PC-9 (cell line): Measurements from ENCODE around the gene LNX1. TPM values are rescaled to one million over a fixed set of nuclear protein-coding genes. Genes with fewer than 3 reads are reported as not detected.

Experiments used
- BruUV-seq: library from RNA; stranded (reverse); fragments of 400-500 nt; replicated peaks from 2 replicates; lab custom pipeline; 2021; lab: Mats Ljungman, UMichigan
- CTCF ChIA-PET: fragments of 300-600 bp; sonication (Branson Sonifier 250); formaldehyde crosslinking; loops from one replicate; lab custom pipeline; 2022; ENCODE audit warnings: antibody characterized with exemption; lab: Charles Lee
- POLR2A ChIA-PET: fragments of 300-600 bp; sonication (Branson Sonifier 250); formaldehyde crosslinking; loops from one replicate; lab custom pipeline; 2022; ENCODE audit warnings: antibody characterized with exemption; ENCODE audit not compliant: unreplicated experiment; lab: Charles Lee
- DNase-seq, 2 experiments: peaks; one replicate each; pipeline versions ENCODE4 v3.0.0 to v3.0.0-alpha.2; 2015 to 2022; ENCODE audit warnings: mixed read lengths in 1 of 2
- H2AFZ ChIP-seq: fragments of 200-600 bp; sonication (generic); 2 replicates; pipeline ENCODE4 v1.8.1; 2017; ENCODE audit warnings: antibody characterized with exemption
- H3F3A ChIP-seq: fragments of 200-600 bp; sonication (generic); 2 replicates; pipeline ENCODE4 v1.8.1; 2017; ENCODE audit warnings: antibody characterized with exemption, mild to moderate bottlenecking, low read depth; ENCODE audit not compliant: insufficient read depth
- H3K27ac ChIP-seq: fragments of 200-600 bp; sonication (generic); 2 replicates; pipeline ENCODE4 v1.6.1; 2016; ENCODE audit warnings: mixed run types
- H3K27me3 ChIP-seq: fragments of 200-600 bp; sonication (generic); 2 replicates; pipeline ENCODE4 v1.6.1; 2016; ENCODE audit warnings: low read depth, mixed run types; ENCODE audit not compliant: insufficient read depth
- H3K36me3 ChIP-seq: fragments of 200-600 bp; sonication (generic); 2 replicates; pipeline ENCODE4 v1.6.1; 2016; ENCODE audit warnings: low read depth, mixed run types
- H3K4me1 ChIP-seq: fragments of 200-600 bp; sonication (generic); replicated peaks from 2 replicates; pipeline ENCODE4 v1.6.1; 2016; ENCODE audit warnings: mixed run types; ENCODE audit not compliant: insufficient read depth
- H3K4me2 ChIP-seq: fragments of 200-600 bp; sonication (generic); 2 replicates; pipeline ENCODE4 v1.6.1; 2017; ENCODE audit warnings: mixed run types
- H3K4me3 ChIP-seq: fragments of 200-600 bp; sonication (generic); 2 replicates; pipeline ENCODE4 v1.6.1; 2016; ENCODE audit warnings: mixed run types
- H3K79me2 ChIP-seq: fragments of 200-600 bp; sonication (generic); 2 replicates; pipeline ENCODE4 v1.6.1; 2017; ENCODE audit warnings: low read depth, mixed run types
- H3K9me2 ChIP-seq: fragments of 200-600 bp; sonication (generic); 2 replicates; pipeline ENCODE4 v1.8.1; 2017; ENCODE audit warnings: mild to moderate bottlenecking; ENCODE audit not compliant: insufficient read depth
- H3K9me3 ChIP-seq: fragments of 200-600 bp; sonication (generic); 2 replicates; pipeline ENCODE4 v1.8.1; 2016; ENCODE audit warnings: low read depth; ENCODE audit not compliant: insufficient read depth
- H4K20me1 ChIP-seq: fragments of 200-600 bp; sonication (generic); 2 replicates; pipeline ENCODE4 v1.8.1; 2017; ENCODE audit not compliant: insufficient read depth
- CTCF ChIP-seq: fragments of 200-600 bp; sonication (generic); conservative IDR thresholded peaks from 2 replicates; pipeline ENCODE4 v1.6.1; 2017; ENCODE audit warnings: mixed run types, antibody characterized with exemption, mild to moderate bottlenecking, moderate library complexity
- EZH2 ChIP-seq: fragments of 200-600 bp; sonication (generic); IDR thresholded peaks from 2 replicates; pipeline ENCODE4 v1.8.0; 2017; ENCODE audit warnings: antibody characterized with exemption, low read depth
- intact Hi-C: fragments of 100-400 bp; cut with micrococcal nuclease; formaldehyde crosslinking; loops from one replicate; pipeline ENCODE4 v1.10.0; 2022; ENCODE audit not compliant: unreplicated experiment
- total RNA-seq: library from RNA; stranded (reverse); gene quantifications from 2 replicates; pipeline ENCODE4 v1.2.3, GENCODE V29; 2021

LNX1 gene
- total RNA-seq, 1 experiment from 2014 or later: 3.4 TPM

DNA sequence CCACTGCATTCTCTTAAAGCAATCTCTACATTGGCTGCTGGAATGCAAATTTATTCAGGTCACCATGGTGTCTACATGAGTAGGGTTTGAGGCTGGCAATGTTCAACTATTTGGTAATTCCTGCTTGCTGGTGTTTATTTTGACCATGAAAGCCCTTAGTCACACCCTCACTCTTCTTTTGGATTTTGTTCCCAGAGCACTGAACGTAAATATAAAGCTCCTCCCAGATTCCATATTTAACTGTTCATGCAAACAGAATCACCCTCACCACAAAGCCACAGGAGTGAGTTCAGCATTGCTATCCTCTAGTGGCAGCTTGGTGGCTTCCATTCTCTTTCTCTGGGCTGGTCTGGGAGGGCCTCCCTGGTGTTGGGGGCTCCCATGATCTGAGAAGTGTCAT, 82.8 kb downstream of the LNX1 start:
- Histone ChIP-seq H3K27me3 (no peaks in the 10 kb centered on the region), H3K36me3 (no peaks in the 10 kb centered on the region), H3K4me1 (no peaks in the 10 kb centered on the region), H3K9me2 (no peaks in the 10 kb centered on the region), H3K79me2 (no peaks in the 10 kb centered on the region), H2AFZ (no peak overlapping the region), H3K4me3 (no peak overlapping the region), H3K9me3 (no peaks in the 10 kb centered on the region), H4K20me1 (no peaks in the 10 kb centered on the region), H3K4me2 (no peak overlapping the region), H3F3A (no peaks in the 10 kb centered on the region), H3K27ac (no peak overlapping the region)
- TF ChIP-seq EZH2: no peak
- TF ChIP-seq CTCF: no peak
- ChIA-PET POLR2A (no interaction called here), CTCF (no interaction called here)
- no peak for DNase-seq
- BruUV-seq: no TSS peak
- intact Hi-C loops: no loop called here

DNA sequence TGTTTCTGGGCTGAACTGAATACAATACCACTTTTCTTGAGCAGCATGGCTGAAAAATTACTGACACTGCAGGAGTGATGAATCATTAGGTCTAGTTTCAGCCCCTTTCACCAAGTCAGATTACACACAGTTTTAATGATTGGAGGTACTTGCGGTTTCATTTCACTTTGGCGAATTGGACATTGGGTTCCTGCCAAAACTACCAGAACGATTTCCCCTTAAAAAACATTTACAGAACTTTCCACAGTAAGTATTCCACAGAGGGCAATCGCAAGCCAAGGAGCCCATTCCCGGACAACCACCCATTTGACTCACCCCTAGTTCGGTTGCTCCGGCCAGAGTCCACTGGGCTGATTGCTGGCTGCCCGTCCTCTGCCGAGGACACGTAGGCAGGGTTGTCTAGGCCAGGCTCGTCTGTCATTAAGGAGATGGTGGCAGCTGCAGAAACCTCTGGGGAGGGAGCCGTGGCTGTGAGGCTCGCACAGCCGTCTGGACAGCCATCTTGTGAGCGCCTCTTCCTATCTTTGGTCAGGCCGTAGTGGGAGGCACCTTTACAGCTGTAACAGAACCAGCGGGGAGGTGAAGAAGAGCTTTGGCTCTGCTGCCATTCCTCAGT, 83.5 kb downstream of the LNX1 start:
- Histone ChIP-seq H3F3A (no peaks in the 10 kb centered on the region), H3K79me2 (no peaks in the 10 kb centered on the region), H3K36me3 (no peaks in the 10 kb centered on the region), H3K4me2 (no peak overlapping the region), H2AFZ (no peak overlapping the region), H3K4me1 (no peaks in the 10 kb centered on the region), H4K20me1 (no peaks in the 10 kb centered on the region), H3K9me3 (no peaks in the 10 kb centered on the region), H3K4me3 (no peak overlapping the region), H3K27me3 (no peaks in the 10 kb centered on the region), H3K9me2 (no peaks in the 10 kb centered on the region), H3K27ac (no peak overlapping the region)
- ChIA-PET CTCF (no interaction called here), POLR2A (no interaction called here)
- BruUV-seq: no TSS peak
- TF ChIP-seq EZH2: no peak
- no peak for TF ChIP-seq CTCF
- no peak for DNase-seq
- intact Hi-C loops: no loop called here

DNA sequence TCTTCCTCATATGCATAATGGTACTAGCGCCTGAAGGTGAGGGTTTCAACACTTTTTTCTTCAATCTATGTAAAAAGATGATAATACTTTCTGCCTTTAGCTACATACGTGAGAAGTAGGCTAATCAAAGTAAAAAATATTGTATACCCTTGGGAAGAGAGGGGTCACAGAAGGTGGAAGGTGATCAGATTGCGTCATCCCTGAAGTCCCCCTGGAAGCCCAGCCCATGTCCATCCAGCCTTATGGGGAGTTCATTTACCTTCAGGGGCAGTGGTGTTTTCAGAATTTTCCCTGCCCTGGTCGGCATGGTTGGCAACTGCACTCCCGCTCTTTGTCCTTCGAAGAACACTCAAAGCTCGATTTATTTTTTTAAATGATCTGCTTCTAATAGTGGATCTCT, 84.2 kb downstream of the LNX1 start:
- Histone ChIP-seq H3F3A (no peaks in the 10 kb centered on the region), H3K79me2 (no peaks in the 10 kb centered on the region), H3K36me3 (no peaks in the 10 kb centered on the region), H3K9me3 (no peaks in the 10 kb centered on the region), H4K20me1 (no peaks in the 10 kb centered on the region), H3K27me3 (no peaks in the 10 kb centered on the region), H3K9me2 (no peaks in the 10 kb centered on the region), H3K4me3 (no peak overlapping the region), H3K27ac (no peak overlapping the region), H3K4me1 (no peaks in the 10 kb centered on the region), H2AFZ (no peak overlapping the region), H3K4me2 (no peak overlapping the region)
- intact Hi-C loops: no loop called here
- CTCF ChIA-PET: no interaction called here
- no TSS peak for BruUV-seq
- POLR2A ChIA-PET: no interaction called here
- no peak for DNase-seq
- TF ChIP-seq EZH2: no peak
- no peak for TF ChIP-seq CTCF
